Stimulated activated naive CD8-positive, alpha-beta T cell treated with anti-CD3 and anti-CD28 coated beads, Interleukin-15, Interleukin-2, amounts not matched to agents 100 U/mL and 50 U/mL, for 24 hours (primary cell): ENCODE measurements around the gene TMEM107.
"Not testable (repeated sequence)": the region's sequence is repeated elsewhere in the genome, so short reads cannot be mapped to it uniquely, and the experiment has no call there.

Experiments
- ATAC-seq: fragments of 150-1000 bp; cut with Tn5 transposase; one replicate; pipeline ENCODE4 v1.10.0; 2021
- DNase-seq: peaks from one replicate; pipeline ENCODE4 v3.0.0; 2021

The TMEM107 gene

GRCh38 chr17:8189711-8190477, 13.7 kb upstream of the TMEM107 start, which contains the start of gene BORCS6:
Gene BORCS6, minus strand, starts transcription at chr17:8190180. Its CDS starts 40 bp downstream, at chr17:8190140.
- peak; percentile 93 for DNase-seq

DNA sequence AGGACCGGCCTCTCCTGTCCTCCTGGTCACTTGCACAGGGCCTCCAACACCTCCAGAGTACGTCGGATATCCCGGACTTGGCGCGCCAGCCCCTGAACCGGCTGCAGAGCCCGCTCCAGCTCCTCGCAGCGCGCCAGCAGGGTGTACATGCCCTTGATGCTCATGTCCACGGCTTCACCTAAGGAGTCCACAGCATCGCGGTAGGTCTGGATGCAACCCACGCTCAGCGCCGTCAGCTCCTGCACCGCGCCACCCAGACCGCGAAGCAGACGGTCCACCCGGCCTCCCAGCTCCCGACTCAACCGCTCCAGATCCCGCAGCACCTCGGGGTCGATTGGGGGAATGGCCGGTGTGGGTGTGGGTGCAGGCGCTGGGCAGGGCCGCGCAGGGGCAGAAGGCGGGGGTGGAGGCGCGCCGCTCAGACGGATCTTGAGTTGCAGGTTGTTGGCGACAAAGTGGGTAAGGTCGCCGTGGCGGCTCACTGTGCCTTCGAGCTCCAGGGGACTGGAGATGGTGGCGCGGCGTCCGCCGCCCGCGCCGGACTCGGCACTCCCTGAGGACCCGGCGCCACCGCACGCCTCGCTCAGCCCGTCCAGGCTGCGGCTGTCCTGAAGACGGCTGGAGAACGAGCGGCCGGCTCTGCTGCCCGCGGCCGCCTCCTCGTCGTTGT, 13.0 kb upstream of the TMEM107 start:
- DNase-seq = peak; percentile 38
- no peak for ATAC-seq

More at GRCh38 chr17:8189711-8190477, 13.7 kb upstream of the TMEM107 start, which contains the start of gene BORCS6:
- ATAC-seq = peak; percentile 57

DNA sequence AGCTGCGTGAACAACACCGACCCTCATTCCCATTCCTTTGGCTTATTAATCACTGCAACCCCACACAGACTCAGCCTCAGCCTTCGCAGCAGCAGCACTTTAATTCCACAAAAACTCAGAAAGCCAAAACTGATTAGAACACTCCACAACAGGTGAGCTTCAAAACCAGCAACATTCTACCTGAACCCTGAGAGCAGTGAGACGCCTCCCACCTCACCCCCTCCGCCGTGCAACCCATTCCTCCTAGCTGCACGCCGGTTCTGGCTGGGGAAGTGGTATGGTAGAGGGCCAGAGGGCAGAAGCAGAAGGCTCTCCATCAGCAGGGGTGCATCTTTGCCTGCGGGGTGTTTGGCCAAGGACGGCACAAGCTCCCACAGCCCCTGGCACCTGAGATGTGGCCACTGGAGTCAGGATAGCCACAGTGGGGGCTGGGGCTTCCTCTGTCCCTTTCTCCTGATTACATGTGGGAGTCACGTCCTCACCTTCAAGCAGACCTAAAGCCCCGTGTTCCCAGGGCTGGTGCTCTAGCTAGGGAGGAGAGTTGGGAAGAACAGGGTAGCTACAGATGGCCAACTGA, 12.2 kb upstream of the TMEM107 start:
- DNase-seq = no peak
- no peak for ATAC-seq

GRCh38 chr17:8187517-8188262, 11.5 kb upstream of the TMEM107 start:
- peak; percentile 55 for ATAC-seq

DNA sequence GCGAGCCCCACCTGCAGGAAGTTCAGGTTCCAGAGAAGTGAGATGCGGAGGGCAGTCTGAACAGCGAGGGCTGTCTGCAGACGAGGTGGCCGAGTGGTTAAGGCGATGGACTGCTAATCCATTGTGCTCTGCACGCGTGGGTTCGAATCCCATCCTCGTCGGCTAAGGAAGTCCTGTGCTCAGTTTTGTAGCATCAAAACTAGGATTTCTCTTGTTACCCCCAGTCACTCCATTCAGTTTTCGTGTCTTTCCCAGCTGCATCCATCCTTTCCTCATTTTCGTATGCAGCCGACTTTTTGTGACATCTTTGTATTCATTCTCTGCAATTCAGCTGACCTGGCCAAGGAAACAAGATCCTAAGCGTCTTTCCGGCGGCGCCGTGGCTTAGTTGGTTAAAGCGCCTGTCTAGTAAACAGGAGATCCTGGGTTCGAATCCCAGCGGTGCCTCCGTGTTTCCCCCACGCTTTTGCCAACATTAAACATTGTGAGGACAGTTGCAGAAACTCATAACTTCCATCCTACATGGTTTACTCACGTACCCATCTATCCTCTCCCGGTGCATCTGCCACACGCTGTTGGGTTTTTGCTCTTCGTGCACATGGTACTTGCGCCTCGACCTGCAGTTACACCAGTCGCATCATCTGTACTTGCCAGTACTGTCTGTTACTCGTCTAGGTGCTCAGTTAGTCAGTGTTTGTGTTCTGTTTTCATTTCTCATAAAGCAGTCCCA, 10.8 kb upstream of the TMEM107 start:
- peak; percentile 61 for ATAC-seq

More at GRCh38 chr17:8187517-8188262, 11.5 kb upstream of the TMEM107 start:
- DNase-seq = peak; percentile 89

GRCh38 chr17:8186446-8186786, 10.2 kb upstream of the TMEM107 start:
- ATAC-seq = no peak
- no peak for DNase-seq

More for the DNA sequence above, 10.8 kb upstream of the TMEM107 start:
- DNase-seq = peak; percentile 94

DNA sequence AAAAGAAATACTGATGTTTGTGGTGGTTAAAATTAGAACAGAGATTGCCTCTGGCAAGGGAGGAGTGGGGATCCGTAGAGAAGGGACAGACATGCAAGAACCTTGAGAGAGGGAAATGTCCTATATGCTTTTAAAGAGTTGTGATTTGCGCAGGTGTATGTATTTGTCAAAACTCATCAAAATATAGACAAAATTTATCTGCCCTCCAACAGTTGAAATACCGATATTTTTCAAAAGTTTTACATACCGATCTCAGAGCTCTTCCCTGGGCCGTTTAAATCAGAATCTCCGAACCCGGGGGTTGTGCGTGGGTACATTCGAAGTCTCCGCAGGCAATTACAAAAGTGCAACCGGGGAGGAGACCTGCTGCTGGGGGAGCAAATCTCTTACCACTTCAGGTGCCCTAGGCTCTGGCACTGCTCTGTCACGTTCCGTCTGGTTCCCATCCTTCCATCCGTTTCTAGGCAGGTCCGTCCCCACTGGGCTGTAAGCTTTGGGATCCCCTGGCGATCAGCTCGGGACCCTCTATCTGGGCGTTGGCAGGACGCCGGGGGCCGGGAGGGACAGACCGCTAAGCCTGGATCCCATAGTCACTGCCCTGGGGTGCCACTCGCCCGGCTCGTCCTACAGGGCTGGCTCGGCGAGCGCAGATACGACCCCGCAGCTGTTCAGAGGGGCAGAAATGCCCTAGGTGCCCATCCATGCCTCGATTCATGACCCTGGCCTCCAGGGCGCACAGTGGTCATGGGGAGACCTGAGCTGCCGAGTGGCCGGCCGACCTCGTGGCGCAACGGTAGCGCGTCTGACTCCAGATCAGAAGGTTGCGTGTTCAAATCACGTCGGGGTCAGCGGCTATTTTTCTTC, 9.6 kb upstream of the TMEM107 start:
- peak; percentile 4 for ATAC-seq
- DNase-seq = peak; percentile 93

- ATAC-seq (no peak), DNase-seq (no peak)
These were observed 985 bp upstream of the TMEM107 start for GRCh38 chr17:8176998-8177731.

- DNase-seq = peak; percentile 44
- peak; percentile 4 for ATAC-seq
These were observed 384 bp downstream of the TMEM107 start for GRCh38 chr17:8175795-8176196.

DNA sequence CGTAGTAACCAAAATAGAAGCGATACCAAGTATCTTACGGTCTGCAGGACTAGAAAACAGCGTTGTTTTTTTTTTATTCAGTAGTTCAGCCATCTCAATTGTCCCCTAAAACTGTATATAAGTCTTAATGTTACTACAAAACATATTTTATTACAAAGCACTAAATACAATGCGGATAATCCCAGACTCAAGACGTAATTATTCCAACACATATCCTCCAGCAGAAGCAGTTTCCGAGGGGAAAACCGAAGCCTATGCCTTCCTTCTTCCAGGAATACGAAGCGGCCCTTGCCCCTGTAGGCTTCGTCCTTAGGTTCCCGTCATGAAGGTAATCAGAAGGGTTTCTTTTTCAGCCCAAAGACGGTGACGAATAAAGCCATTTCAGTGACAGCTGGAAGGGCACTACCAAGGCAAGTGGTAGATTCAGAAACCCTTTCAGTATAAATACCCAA, 2.3 kb downstream of the TMEM107 start:
- ATAC-seq (no peak), DNase-seq (no peak)

- peak; percentile 77 for DNase-seq
- ATAC-seq = peak; percentile 86
These were observed 2.9 kb downstream of the TMEM107 start for GRCh38 chr17:8173056-8173870.

GRCh38 chr17:8170186-8170585, 6.0 kb downstream of the TMEM107 start:
- not testable (repeated sequence) for DNase-seq, ATAC-seq

DNA sequence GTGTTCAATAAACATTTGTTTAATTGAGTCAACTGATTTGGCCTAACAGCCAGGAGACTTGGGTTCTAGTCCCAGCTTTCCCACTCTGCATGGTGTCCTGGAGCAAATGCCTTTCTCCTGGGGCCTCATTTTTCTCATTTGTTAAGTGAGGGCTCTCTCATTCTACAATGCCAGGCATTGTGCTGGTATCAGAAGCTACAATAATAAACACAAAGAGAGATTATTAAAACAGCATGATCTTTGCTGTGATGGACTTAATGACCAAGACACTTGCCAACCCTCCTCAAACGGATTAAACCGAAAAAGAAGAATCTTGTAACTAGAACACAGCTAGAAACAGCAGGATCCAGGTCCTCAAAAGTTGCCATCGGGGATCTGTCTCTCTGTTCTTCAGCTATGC, 8.7 kb downstream of the TMEM107 start:
- ATAC-seq (no peak), DNase-seq (no peak)

- DNase-seq (no peak), ATAC-seq (no peak)
These were observed 9.4 kb downstream of the TMEM107 start for GRCh38 chr17:8166731-8167130.

- ATAC-seq (no peak), DNase-seq (no peak)
These were observed 11.4 kb downstream of the TMEM107 start for GRCh38 chr17:8164815-8165131.

- peak; percentile 70 for ATAC-seq
- peak; percentile 85 for DNase-seq
These were observed 12.0 kb downstream of the TMEM107 start for GRCh38 chr17:8163978-8164814.

- DNase-seq = peak; percentile 52
- ATAC-seq = no peak
These were observed 12.9 kb downstream of the TMEM107 start for GRCh38 chr17:8162997-8163977.
